Neural cell (in vitro differentiated cells): ENCODE data around the gene AIFM2.

Experiments
- CTCF ChIP-seq: fragments of 450-650 bp; IDR thresholded peaks from 2 replicates; pipeline ENCODE4 v1.5.1; 2014; ENCODE audit warnings: antibody characterized with exemption, mild to moderate bottlenecking, moderate library complexity; ENCODE audit not compliant: poor library complexity, severe bottlenecking
- EP300 ChIP-seq: fragments of 450-650 bp; conservative IDR thresholded peaks from 2 replicates; pipeline ENCODE4 v1.6.1; 2014; ENCODE audit warnings: antibody characterized with exemption, mild to moderate bottlenecking, moderate library complexity; ENCODE audit not compliant: poor library complexity, severe bottlenecking
- POLR2AphosphoS5 ChIP-seq: IDR thresholded peaks from 2 replicates; pipeline ENCODE4 v1.6.1; 2012

GRCh38 chr10:70093335-70093944 lies 39.2 kb downstream of the AIFM2 start:
- no peak for TF ChIP-seq POLR2AphosphoS5
- TF ChIP-seq CTCF, result no peak
- no peak for TF ChIP-seq EP300
